ENCODE results near the gene INO80C. TPM values are rescaled to one million over a fixed set of nuclear protein-coding genes. Genes with fewer than 3 reads are reported as not detected.

Gene INO80C
- total RNA-seq, 1 experiment from 2014 or later = 42.3 TPM

- 0 out of 2 replicates have a peak, but pooled peaks cover 3% of the 10 kb centered on the region for H3K9me3 Mint-ChIP-seq
- TF ChIP-seq ETV6 (CRISPR knock-in tag; IDR thresholded peaks at IDR 0.05) (no peak), ATF3 (CRISPR knock-in tag; conservative IDR thresholded peaks at IDR 0.05) (no peak), IRF1 (CRISPR knock-in tag; IDR thresholded peaks at IDR 0.05) (no peak), FOXP4 (CRISPR knock-in tag; IDR thresholded peaks at IDR 0.05) (no peak), TEAD4 (CRISPR knock-in tag; IDR thresholded peaks at IDR 0.05) (no peak), ZNF121 (CRISPR knock-in tag; IDR thresholded peaks at IDR 0.05) (no peak), IRF2 (CRISPR knock-in tag; IDR thresholded peaks at IDR 0.05; ENCODE audit: borderline replicate concordance, low read depth) (no peak), GRHL2 (CRISPR knock-in tag; IDR thresholded peaks at IDR 0.05; ENCODE audit: insufficient replicate concordance, severe bottlenecking) (no peak), CREM (CRISPR knock-in tag; IDR thresholded peaks at IDR 0.05) (no peak), MXD4 (CRISPR knock-in tag; IDR thresholded peaks at IDR 0.05; ENCODE audit: borderline replicate concordance) (no peak), ZNF671 (CRISPR knock-in tag; IDR thresholded peaks at IDR 0.05) (no peak), USF2 (CRISPR knock-in tag; IDR thresholded peaks at IDR 0.05) (no peak), TP53 (CRISPR knock-in tag; IDR thresholded peaks at IDR 0.05) (no peak), NFE2L1 (CRISPR knock-in tag; IDR thresholded peaks at IDR 0.05) (no peak), GABPB1 (CRISPR knock-in tag; IDR thresholded peaks at IDR 0.05) (no peak), RORB (CRISPR knock-in tag; IDR thresholded peaks at IDR 0.05) (no peak), ZNF281 (CRISPR knock-in tag; IDR thresholded peaks at IDR 0.05) (no peak)
- POLR2A ChIA-PET = no interaction called here
- H3K27me3 Mint-ChIP-seq (ENCODE audit: low read depth) = no peaks in the 10 kb centered on the region
- no peak overlapping the region for H3K27ac Mint-ChIP-seq
- DNase-seq (ENCODE audit: low spot score) (no peak), ATAC-seq (no peak)
- CTCF ChIA-PET = no interaction called here
- peaks cover 25% of the 10 kb centered on the region for H3K36me3 Mint-ChIP-seq
- H3K4me1 Mint-ChIP-seq = peaks cover 8% of the 10 kb centered on the region
- H3K4me3 Mint-ChIP-seq = no peak overlapping the region
Measured at GRCh38 chr18:35467624-35468016, 30.1 kb downstream of the INO80C start.

- Mint-ChIP-seq H3K27ac (no peak overlapping the region), H3K4me3 (no peak overlapping the region), H3K36me3 (peaks cover 19% of the 10 kb centered on the region), H3K27me3 (ENCODE audit: low read depth) (no peaks in the 10 kb centered on the region), H3K4me1 (peaks cover 11% of the 10 kb centered on the region), H3K9me3 (no peaks in the 10 kb centered on the region)
- no peak for DNase-seq (ENCODE audit: low spot score)
- no peak for ATAC-seq
- ChIA-PET POLR2A (no interaction called here), CTCF (no interaction called here)
- TF ChIP-seq ZBTB21 (CRISPR knock-in tag; IDR thresholded peaks at IDR 0.05; ENCODE audit: borderline replicate concordance) (no peak), NFATC4 (CRISPR knock-in tag; IDR thresholded peaks at IDR 0.05) (no peak), ZBTB43 (CRISPR knock-in tag; IDR thresholded peaks at IDR 0.05) (no peak), PREB (CRISPR knock-in tag; IDR thresholded peaks at IDR 0.05; ENCODE audit: borderline replicate concordance) (no peak), MLX (CRISPR knock-in tag; IDR thresholded peaks at IDR 0.05) (no peak)
Measured at GRCh38 chr18:35466815-35467623, 30.7 kb downstream of the INO80C start.

Measured in WTC11 (cell line).